ENCODE results near the gene ZNF771. TPM values are rescaled to one million over a fixed set of nuclear protein-coding genes. Genes with fewer than 3 reads are reported as not detected.

Gene ZNF771
- total RNA-seq, 4 donors from 2014 or later = 9.1 to 29.5 (median 19.1) TPM

GRCh38 chr16:30414159-30414558, 6.8 kb downstream of the ZNF771 start:
- H3K4me1 ChIP-seq = peaks cover 5 to 7% of the 10 kb centered on the region in 2 donors
- WGBS, 2 donors = 95 to 96% methylated on average over 5 of the region's 5 CpGs
- DNase-seq = no peak
- no peaks in the 10 kb centered on the region for H3K36me3 ChIP-seq
- no peak overlapping the region for H3K4me3 ChIP-seq (replicated peaks in 1 of 3)
- H3K27me3 ChIP-seq = no peaks in the 10 kb centered on the region
- H3K9me3 ChIP-seq = no peaks in the 10 kb centered on the region
- H3K27ac ChIP-seq = no peak overlapping the region
- no peak for TF ChIP-seq POLR2A (IDR thresholded peaks at IDR 0.05)
- intact Hi-C loops (cut with DNase I) = no loop called here

DNA sequence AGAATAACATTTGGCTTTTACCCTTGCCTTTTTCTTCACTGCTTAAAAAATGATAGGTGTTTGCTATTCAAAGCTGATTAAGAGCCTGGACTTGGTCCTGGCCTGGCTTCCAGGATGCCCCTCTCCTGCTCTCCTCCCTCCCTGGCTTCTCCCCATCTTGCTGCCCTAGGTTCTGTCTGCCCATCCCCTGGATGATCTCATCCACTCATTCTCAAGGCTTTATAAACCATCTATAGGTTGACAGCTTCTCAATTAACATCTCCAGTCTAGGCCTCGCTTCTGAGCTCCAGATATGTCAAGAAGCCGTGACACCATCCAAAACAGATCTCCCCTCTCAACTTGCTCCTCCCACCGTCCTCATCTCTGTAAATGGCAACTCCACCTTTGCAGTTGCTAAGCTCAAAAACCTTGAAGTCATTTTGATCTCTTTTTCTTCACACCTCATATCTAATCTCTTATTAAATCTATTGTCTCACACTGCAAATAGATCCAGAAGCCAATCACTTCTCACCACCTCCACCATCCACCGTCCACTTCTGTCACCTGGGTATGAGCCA, 8.7 kb downstream of the ZNF771 start:
- 97% methylated on average over 4 of the region's 4 CpGs for WGBS, 2 donors
- Histone ChIP-seq H3K4me1 (peaks cover 4 to 5% of the 10 kb centered on the region in 2 donors), H3K36me3 (no peaks in the 10 kb centered on the region), H3K27me3 (no peaks in the 10 kb centered on the region), H3K4me3 (replicated peaks in 1 of 3) (no peak overlapping the region), H3K27ac (no peak overlapping the region), H3K9me3 (no peaks in the 10 kb centered on the region)
- TF ChIP-seq, protein P1, sequence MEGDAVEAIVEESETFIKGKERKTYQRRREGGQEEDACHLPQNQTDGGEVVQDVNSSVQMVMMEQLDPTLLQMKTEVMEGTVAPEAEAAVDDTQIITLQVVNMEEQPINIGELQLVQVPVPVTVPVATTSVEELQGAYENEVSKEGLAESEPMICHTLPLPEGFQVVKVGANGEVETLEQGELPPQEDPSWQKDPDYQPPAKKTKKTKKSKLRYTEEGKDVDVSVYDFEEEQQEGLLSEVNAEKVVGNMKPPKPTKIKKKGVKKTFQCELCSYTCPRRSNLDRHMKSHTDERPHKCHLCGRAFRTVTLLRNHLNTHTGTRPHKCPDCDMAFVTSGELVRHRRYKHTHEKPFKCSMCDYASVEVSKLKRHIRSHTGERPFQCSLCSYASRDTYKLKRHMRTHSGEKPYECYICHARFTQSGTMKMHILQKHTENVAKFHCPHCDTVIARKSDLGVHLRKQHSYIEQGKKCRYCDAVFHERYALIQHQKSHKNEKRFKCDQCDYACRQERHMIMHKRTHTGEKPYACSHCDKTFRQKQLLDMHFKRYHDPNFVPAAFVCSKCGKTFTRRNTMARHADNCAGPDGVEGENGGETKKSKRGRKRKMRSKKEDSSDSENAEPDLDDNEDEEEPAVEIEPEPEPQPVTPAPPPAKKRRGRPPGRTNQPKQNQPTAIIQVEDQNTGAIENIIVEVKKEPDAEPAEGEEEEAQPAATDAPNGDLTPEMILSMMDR (IDR thresholded peaks at IDR 0.05) = no peak
- TF ChIP-seq POLR2A (IDR thresholded peaks at IDR 0.05) = no peak
- no peak for DNase-seq
- intact Hi-C loops (cut with DNase I) = no loop called here

GRCh38 chr16:30416624-30417528, 9.5 kb downstream of the ZNF771 start:
- Histone ChIP-seq H3K27me3 (no peaks in the 10 kb centered on the region), H3K4me3 (replicated peaks in 1 of 3) (peak overlapping the region in 2 of 3 donors; percentile 25 to 42), H3K4me1 (peaks cover 4 to 5% of the 10 kb centered on the region in 2 donors), H3K36me3 (no peaks in the 10 kb centered on the region), H3K27ac (peak overlapping the region in 2 of 3 donors; percentile 69 to 82), H3K9me3 (no peaks in the 10 kb centered on the region)
- TF ChIP-seq, protein P1 (IDR thresholded peaks at IDR 0.05) = no peak
- no peak for TF ChIP-seq POLR2A (IDR thresholded peaks at IDR 0.05)
- intact Hi-C loops (cut with DNase I) = no loop called here
- WGBS, 2 donors = 69 to 70% methylated on average over 17 of the region's 18 CpGs
- no peak for DNase-seq

DNA sequence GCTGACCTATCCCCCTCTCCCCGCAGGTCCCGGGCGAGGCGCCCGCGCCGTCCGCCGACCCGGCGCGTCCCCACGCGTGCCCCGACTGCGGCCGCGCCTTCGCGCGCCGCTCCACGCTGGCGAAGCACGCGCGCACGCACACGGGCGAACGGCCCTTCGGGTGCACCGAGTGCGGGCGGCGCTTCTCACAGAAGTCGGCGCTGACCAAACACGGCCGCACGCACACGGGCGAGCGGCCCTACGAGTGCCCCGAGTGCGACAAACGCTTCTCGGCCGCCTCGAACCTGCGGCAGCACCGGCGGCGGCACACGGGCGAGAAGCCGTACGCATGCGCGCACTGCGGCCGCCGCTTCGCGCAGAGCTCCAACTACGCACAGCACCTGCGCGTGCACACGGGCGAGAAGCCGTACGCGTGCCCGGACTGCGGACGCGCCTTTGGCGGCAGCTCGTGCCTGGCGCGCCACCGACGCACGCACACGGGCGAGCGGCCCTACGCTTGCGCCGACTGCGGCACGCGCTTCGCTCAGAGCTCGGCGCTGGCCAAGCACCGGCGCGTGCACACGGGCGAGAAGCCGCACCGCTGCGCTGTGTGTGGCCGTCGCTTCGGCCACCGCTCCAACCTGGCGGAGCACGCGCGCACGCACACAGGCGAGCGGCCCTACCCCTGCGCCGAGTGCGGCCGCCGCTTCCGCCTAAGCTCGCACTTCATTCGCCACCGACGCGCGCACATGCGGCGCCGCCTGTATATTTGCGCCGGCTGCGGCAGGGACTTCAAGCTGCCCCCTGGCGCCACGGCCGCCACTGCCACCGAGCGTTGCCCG, 10.3 kb downstream of the ZNF771 start:
- TF ChIP-seq, protein P1 (IDR thresholded peaks at IDR 0.05) = peak in 4 of 6 experiments; percentile 3 to 33 (median 22)
- peak in 1 of 2 donors; percentile 72 for TF ChIP-seq POLR2A (IDR thresholded peaks at IDR 0.05)
- intact Hi-C loops (cut with DNase I) = no loop called here
- H3K4me3 ChIP-seq (replicated peaks in 1 of 3) = peak overlapping the region; percentile 25 to 42 (median 27)
- peaks cover 4 to 5% of the 10 kb centered on the region in 2 donors for H3K4me1 ChIP-seq
- no peaks in the 10 kb centered on the region for H3K27me3 ChIP-seq
- peaks cover 0 to 3% of the 10 kb centered on the region in 2 donors for H3K36me3 ChIP-seq
- no peaks in the 10 kb centered on the region for H3K9me3 ChIP-seq
- DNase-seq = peak; percentile 86 to 89
- 1 to 3% methylated on average over 10 to 48 of the region's 140 CpGs for WGBS, 2 donors
- H3K27ac ChIP-seq = peak overlapping the region; percentile 49 to 82 (median 69)
